ENCODE results near the gene F2RL1. TPM values are rescaled to one million over a fixed set of nuclear protein-coding genes. Genes with fewer than 3 reads are reported as not detected.

F2RL1 gene
- total RNA-seq, 3 donors from 2014 or later = 58.1 to 177 (median 128) TPM

DNA sequence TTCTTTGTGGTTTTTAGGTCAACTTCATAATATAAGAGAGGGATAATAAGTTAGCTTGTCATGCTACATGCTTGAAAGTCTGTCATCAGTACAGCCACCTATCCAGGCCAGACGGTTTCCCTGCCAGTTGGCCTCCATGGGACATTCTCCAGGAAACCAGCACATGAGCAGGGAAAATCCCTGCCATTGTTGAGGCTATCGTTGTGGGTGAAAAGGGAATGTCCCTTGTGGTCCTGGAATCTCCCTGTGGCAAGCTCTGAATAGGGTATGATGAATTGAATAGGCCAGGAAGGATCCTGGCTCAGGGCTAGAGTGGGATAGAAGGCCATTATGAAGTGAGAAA lies 12.3 kb downstream of the F2RL1 start:
- no peaks in the 10 kb centered on the region for H3K9me3 ChIP-seq
- TF ChIP-seq CTCF (IDR thresholded peaks at IDR 0.05) = no peak
- intact Hi-C loops (cut with DNase I, micrococcal nuclease) = no loop called here
- ATAC-seq (peak; percentile 63), DNase-seq (no peak)
- H3K4me3 ChIP-seq = no peak overlapping the region
- no peaks in the 10 kb centered on the region for H3K36me3 ChIP-seq (ENCODE audit: low read depth)
- peaks cover 19% of the 10 kb centered on the region for H3K4me1 ChIP-seq (ENCODE audit: low read depth)

DNA sequence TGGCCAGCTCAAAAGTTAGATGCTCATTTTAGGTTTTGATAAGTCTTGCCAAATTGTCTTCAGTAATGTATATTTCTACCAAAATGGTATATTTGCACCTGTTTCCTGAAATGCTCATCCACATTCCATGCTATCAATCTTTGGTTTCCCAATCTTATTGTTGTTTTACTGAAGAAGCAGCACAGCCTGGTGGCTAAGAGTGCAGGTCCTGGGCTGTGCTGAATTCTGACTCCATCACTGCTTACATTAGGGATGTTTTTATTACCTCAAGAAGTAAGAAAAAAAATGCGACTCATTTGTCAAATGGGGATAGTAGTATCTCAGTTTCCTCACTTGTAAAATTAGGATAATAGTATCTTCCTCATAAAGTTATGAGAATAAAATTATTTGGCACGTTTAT lies 17.4 kb downstream of the F2RL1 start:
- Histone ChIP-seq H3K36me3 (ENCODE audit: low read depth) (no peaks in the 10 kb centered on the region), H3K4me3 (no peak overlapping the region), H3K4me1 (ENCODE audit: low read depth) (peaks cover 9% of the 10 kb centered on the region), H3K9me3 (no peaks in the 10 kb centered on the region)
- no peak for ATAC-seq
- DNase-seq = no peak
- no peak for TF ChIP-seq CTCF (IDR thresholded peaks at IDR 0.05)
- intact Hi-C loops (cut with DNase I, micrococcal nuclease) = no loop called here

- H3K36me3 ChIP-seq (ENCODE audit: low read depth) = no peaks in the 10 kb centered on the region
- intact Hi-C loops (cut with DNase I, micrococcal nuclease) = no loop called here
- peaks cover 9% of the 10 kb centered on the region for H3K4me1 ChIP-seq (ENCODE audit: low read depth)
- no peak for DNase-seq
- ATAC-seq = no peak
- H3K9me3 ChIP-seq = no peaks in the 10 kb centered on the region
- H3K4me3 ChIP-seq = no peak overlapping the region
- TF ChIP-seq CTCF (IDR thresholded peaks at IDR 0.05) = no peak
Measured at GRCh38 chr5:76836585-76836984, 17.8 kb downstream of the F2RL1 start.

DNA sequence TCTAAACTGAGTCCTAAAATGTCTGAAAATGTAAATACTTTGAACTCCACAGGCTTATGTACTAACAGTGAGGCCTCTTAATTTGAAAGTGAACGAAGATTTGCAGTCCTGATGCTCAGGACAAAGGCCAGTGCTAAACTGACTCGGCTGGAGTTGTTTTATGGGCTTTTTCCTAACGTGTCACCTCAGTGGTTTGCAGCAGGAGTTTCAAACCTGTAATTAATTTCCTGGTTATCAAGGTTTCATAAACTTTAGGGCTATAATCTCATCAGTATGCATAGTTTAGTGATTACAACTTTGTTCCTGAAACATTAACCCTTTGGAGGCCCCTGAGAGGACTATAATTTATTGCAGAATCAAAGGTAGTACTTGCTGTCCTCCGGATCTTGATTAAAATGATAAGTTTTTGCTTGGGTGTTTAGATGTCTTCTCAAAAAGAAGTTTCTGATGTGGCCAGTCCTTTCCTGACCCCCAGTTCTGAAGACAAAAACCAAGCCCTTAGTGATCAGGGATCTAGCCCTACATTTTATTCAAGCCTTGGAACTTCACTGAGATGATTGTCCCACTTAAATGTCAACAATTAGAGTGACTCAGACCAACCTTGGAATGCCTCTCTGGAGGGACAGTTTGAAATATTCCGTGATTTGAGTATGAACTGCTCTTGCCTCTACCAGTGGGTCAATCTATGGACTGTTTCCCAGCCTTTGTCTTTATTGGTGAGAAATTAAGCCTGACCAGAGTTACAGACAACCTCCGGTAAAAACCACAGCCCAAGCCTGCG lies 19.8 kb downstream of the F2RL1 start:
- peaks cover 9% of the 10 kb centered on the region for H3K4me1 ChIP-seq (ENCODE audit: low read depth)
- no peak overlapping the region for H3K4me3 ChIP-seq
- no peaks in the 10 kb centered on the region for H3K36me3 ChIP-seq (ENCODE audit: low read depth)
- ATAC-seq (peak; percentile 93), DNase-seq (peak in 1 of 3 donors; percentile 56)
- intact Hi-C loops (cut with DNase I, micrococcal nuclease) = no loop called here
- no peaks in the 10 kb centered on the region for H3K9me3 ChIP-seq
- no peak for TF ChIP-seq CTCF (IDR thresholded peaks at IDR 0.05)

- H3K4me1 ChIP-seq (ENCODE audit: low read depth) = peaks cover 9% of the 10 kb centered on the region
- DNase-seq = no peak
- no peaks in the 10 kb centered on the region for H3K9me3 ChIP-seq
- H3K4me3 ChIP-seq = no peak overlapping the region
- ATAC-seq = no peak
- TF ChIP-seq CTCF (IDR thresholded peaks at IDR 0.05) = no peak
- intact Hi-C loops (cut with DNase I, micrococcal nuclease) = no loop called here
- H3K36me3 ChIP-seq (ENCODE audit: low read depth) = no peaks in the 10 kb centered on the region
Measured at GRCh38 chr5:76841361-76841760, 22.5 kb downstream of the F2RL1 start.
